ENCODE measurements around the gene DST.

- no peak for TF ChIP-seq POLR2A (IDR thresholded peaks at IDR 0.05)
- TF ChIP-seq CTCF (IDR thresholded peaks at IDR 0.05), result no peak
These were observed 109.7 kb downstream of the DST start for GRCh38 chr6:56532766-56533551.

Measured in heart left ventricle (tissue), 13 donors.